Liver (tissue), 9 donors: Measurements from ENCODE around the gene ADCY3. TPM values are rescaled to one million over a fixed set of nuclear protein-coding genes. Genes with fewer than 3 reads are reported as not detected.

Source experiments
- DNase-seq: peaks from one replicate; pipeline ENCODE4 v3.0.0-alpha.2; 2017; ENCODE audit warnings: low spot score
- H3K27ac ChIP-seq, 2 donors: one replicate each; pipeline ENCODE4 v1.7.0; 2013; ENCODE audit warnings: inconsistent platforms in 2 of 2, low read length in 2 of 2, control low read depth in 1 of 2, low read depth in 1 of 2, mild to moderate bottlenecking in 1 of 2
- H3K27me3 ChIP-seq, 4 donors: one replicate each; pipeline versions ENCODE4 v1.6.1 to v1.7.0; 2013; ENCODE audit warnings: low read length in 3 of 4, inconsistent platforms in 1 of 4, mild to moderate bottlenecking in 1 of 4, moderate library complexity in 1 of 4; ENCODE audit not compliant: control insufficient read depth in 4 of 4, insufficient read depth in 4 of 4
- H3K36me3 ChIP-seq, 4 donors: one replicate each; pipeline versions ENCODE4 v1.6.1 to v1.7.0; 2013; ENCODE audit warnings: low read length in 3 of 4, mild to moderate bottlenecking in 3 of 4, low read depth in 1 of 4, moderate library complexity in 1 of 4; ENCODE audit not compliant: control insufficient read depth in 4 of 4, insufficient read depth in 3 of 4
- H3K4me1 ChIP-seq, 4 donors: one replicate each; pipeline versions ENCODE4 v1.6.1 to v1.7.0; 2013; ENCODE audit warnings: low read length in 3 of 4, mild to moderate bottlenecking in 3 of 4, moderate library complexity in 1 of 4; ENCODE audit not compliant: control insufficient read depth in 4 of 4, insufficient read depth in 4 of 4
- H3K4me3 ChIP-seq, 3 donors: one replicate each; pipeline versions ENCODE4 v1.6.1 to v1.7.0; 2013; ENCODE audit warnings: low read length in 3 of 3, control low read depth in 1 of 3, low read depth in 1 of 3, mild to moderate bottlenecking in 1 of 3
- H3K9ac ChIP-seq, 2 donors: one replicate each; pipeline ENCODE4 v1.7.0; 2013; ENCODE audit warnings: low read length in 2 of 2, mild to moderate bottlenecking in 2 of 2, moderate library complexity in 2 of 2, control low read depth in 1 of 2, low read depth in 1 of 2
- H3K9me3 ChIP-seq, 4 donors: one replicate each; pipeline versions ENCODE4 v1.6.1 to v1.7.0; 2013; ENCODE audit warnings: low read length in 3 of 4; ENCODE audit not compliant: control insufficient read depth in 4 of 4
- ATF3 ChIP-seq: IDR thresholded peaks from 2 replicates; pipeline ENCODE4 v1.6.1; 2016; ENCODE audit warnings: antibody characterized with exemption
- CTCF ChIP-seq: fragments of 150-350 bp; IDR thresholded peaks from 2 replicates; pipeline ENCODE4 v1.5.1; 2017; ENCODE audit warnings: improper control_type of control experiment, low read depth, low read length; ENCODE audit not compliant: missing input control
- EGR1 ChIP-seq, 2 donors: IDR thresholded peaks; 2 replicates each; pipeline ENCODE4 v1.6.1; 2016 to 2018; ENCODE audit warnings: antibody characterized with exemption in 2 of 2, low read depth in 2 of 2
- FOXA1 ChIP-seq: IDR thresholded peaks from 2 replicates; pipeline ENCODE4 v1.6.1; 2016; ENCODE audit warnings: antibody characterized with exemption
- FOXA2 ChIP-seq: IDR thresholded peaks from 2 replicates; pipeline ENCODE4 v1.6.1; 2016; ENCODE audit warnings: antibody characterized with exemption
- GABPA ChIP-seq, 2 donors: IDR thresholded peaks in 1 of 2; conservative IDR thresholded peaks in 1 of 2; 2 replicates each; pipeline ENCODE4 v1.6.1; 2016; ENCODE audit warnings: antibody characterized with exemption in 2 of 2, mild to moderate bottlenecking in 1 of 2, moderate library complexity in 1 of 2
- HNF4A ChIP-seq, 2 donors: conservative IDR thresholded peaks; 2 replicates each; pipeline ENCODE4 v1.6.1; 2016; ENCODE audit warnings: antibody characterized with exemption in 2 of 2, mild to moderate bottlenecking in 2 of 2
- HNF4G ChIP-seq: IDR thresholded peaks from 2 replicates; pipeline ENCODE4 v1.6.1; 2016; ENCODE audit warnings: antibody characterized with exemption
- JUND ChIP-seq, 2 donors: IDR thresholded peaks; 2 replicates each; pipeline ENCODE4 v1.6.1; 2016; ENCODE audit warnings: antibody characterized with exemption in 2 of 2
- MAX ChIP-seq: IDR thresholded peaks from 2 replicates; pipeline ENCODE4 v1.6.1; 2016; ENCODE audit warnings: antibody characterized with exemption
- NR2F2 ChIP-seq: IDR thresholded peaks from 2 replicates; pipeline ENCODE4 v1.6.1; 2016; ENCODE audit warnings: antibody characterized with exemption
- RAD21 ChIP-seq, 2 donors: IDR thresholded peaks; 2 replicates each; pipeline ENCODE4 v1.6.1; 2016; ENCODE audit warnings: antibody characterized with exemption in 2 of 2, mild to moderate bottlenecking in 2 of 2
- REST ChIP-seq: IDR thresholded peaks from 2 replicates; pipeline ENCODE4 v1.6.1; 2016; ENCODE audit warnings: antibody characterized with exemption, mild to moderate bottlenecking
- RXRA ChIP-seq, 2 donors: IDR thresholded peaks; 2 replicates each; pipeline ENCODE4 v1.6.1; 2017 to 2018; ENCODE audit warnings: antibody characterized with exemption in 2 of 2, mild to moderate bottlenecking in 1 of 2
- SP1 ChIP-seq: IDR thresholded peaks from 2 replicates; pipeline ENCODE4 v1.6.1; 2018; ENCODE audit warnings: antibody characterized with exemption, mild to moderate bottlenecking
- TAF1 ChIP-seq: conservative IDR thresholded peaks from 2 replicates; pipeline ENCODE4 v1.6.1; 2016; ENCODE audit warnings: antibody characterized with exemption, mild to moderate bottlenecking
- YY1 ChIP-seq: IDR thresholded peaks from 2 replicates; pipeline ENCODE4 v1.6.1; 2016; ENCODE audit warnings: antibody characterized with exemption, mild to moderate bottlenecking
- ZBTB33 ChIP-seq: IDR thresholded peaks from 2 replicates; pipeline ENCODE4 v1.6.1; 2016; ENCODE audit warnings: antibody characterized with exemption
- polyA plus RNA-seq, 2 donors: library from polyadenylated mRNA; stranded (reverse) in 1 of 2; unstranded in 1 of 2; fragments of 200-250 nt in 1 of 2; fragments of >200 nt in 1 of 2; fragmentation: Nextera tagmentation in 1 of 2; extraction: Ambion mirVana in 1 of 2; gene quantifications; one replicate each; pipeline versions ENCODE4 v1.2.1 to v1.2.3, GENCODE V29; 2013 to 2015
- total RNA-seq, 2 donors: library from RNA; depleted of rRNA; stranded (reverse); fragments of >200 nt; gene quantifications; one replicate each; pipeline ENCODE4 v1.2.3, GENCODE V29; 2014
- donor health status: healthy.
- donor health status: healthy.
- donor health status: healthy.
- donor health status: healthy.
- donor health status: healthy.

The ADCY3 gene
- total and polyA plus RNA-seq, 4 donors: 0.99 to 8.4 (median 6.4) TPM

- Histone ChIP-seq H3K36me3 (peaks cover 4 to 54% (median 42%) of the 10 kb centered on the region in 4 donors), H3K27ac (no peak overlapping the region), H3K9ac (no peak overlapping the region), H3K4me3 (no peak overlapping the region), H3K9me3 (peaks cover 0 to 2% (median 0%) of the 10 kb centered on the region in 4 donors), H3K4me1 (no peaks in the 10 kb centered on the region), H3K27me3 (no peaks in the 10 kb centered on the region)
- no peak for TF ChIP-seq MAX
- TF ChIP-seq REST: no peak
- no peak for TF ChIP-seq EGR1 (IDR thresholded peaks at IDR 0.05; ENCODE audit: low read depth in 2 of 2)
- TF ChIP-seq SP1: no peak
- TF ChIP-seq YY1: no peak
- no peak for TF ChIP-seq JUND (IDR thresholded peaks at IDR 0.05)
- no peak for TF ChIP-seq ZBTB33
- no peak for TF ChIP-seq TAF1
- no peak for TF ChIP-seq RAD21 (IDR thresholded peaks at IDR 0.05)
- TF ChIP-seq HNF4G: no peak
- TF ChIP-seq CTCF: no peak
- no peak for TF ChIP-seq NR2F2
- TF ChIP-seq ATF3: no peak
- no peak for TF ChIP-seq FOXA1
- TF ChIP-seq FOXA2: no peak
- TF ChIP-seq RXRA (IDR thresholded peaks at IDR 0.05): no peak
- no peak for TF ChIP-seq GABPA (IDR thresholded peaks at IDR 0.05 in 1 of 2, conservative IDR thresholded peaks at IDR 0.05 in 1 of 2)
- TF ChIP-seq HNF4A (conservative IDR thresholded peaks at IDR 0.05): no peak
- DNase-seq: no peak
Measured at GRCh38 chr2:24959761-24960160, 39.7 kb upstream of the ADCY3 start.
